ENCODE measurements around the gene LRRC45. TPM values are rescaled to one million over a fixed set of nuclear protein-coding genes. Genes with fewer than 3 reads are reported as not detected.

Gene LRRC45
- total RNA-seq, 1 donor from 2014 or later, result 8.2 TPM

GRCh38 chr17:82007228-82007494 lies 15.9 kb upstream of the LRRC45 start:
- Mint-ChIP-seq H3K4me1 (ENCODE audit: low read depth) (peaks cover 18% of the 10 kb centered on the region), H3K27ac (ENCODE audit: unreplicated experiment) (no peak overlapping the region), H3K4me3 (ENCODE audit: unreplicated experiment) (no peak overlapping the region)

DNA sequence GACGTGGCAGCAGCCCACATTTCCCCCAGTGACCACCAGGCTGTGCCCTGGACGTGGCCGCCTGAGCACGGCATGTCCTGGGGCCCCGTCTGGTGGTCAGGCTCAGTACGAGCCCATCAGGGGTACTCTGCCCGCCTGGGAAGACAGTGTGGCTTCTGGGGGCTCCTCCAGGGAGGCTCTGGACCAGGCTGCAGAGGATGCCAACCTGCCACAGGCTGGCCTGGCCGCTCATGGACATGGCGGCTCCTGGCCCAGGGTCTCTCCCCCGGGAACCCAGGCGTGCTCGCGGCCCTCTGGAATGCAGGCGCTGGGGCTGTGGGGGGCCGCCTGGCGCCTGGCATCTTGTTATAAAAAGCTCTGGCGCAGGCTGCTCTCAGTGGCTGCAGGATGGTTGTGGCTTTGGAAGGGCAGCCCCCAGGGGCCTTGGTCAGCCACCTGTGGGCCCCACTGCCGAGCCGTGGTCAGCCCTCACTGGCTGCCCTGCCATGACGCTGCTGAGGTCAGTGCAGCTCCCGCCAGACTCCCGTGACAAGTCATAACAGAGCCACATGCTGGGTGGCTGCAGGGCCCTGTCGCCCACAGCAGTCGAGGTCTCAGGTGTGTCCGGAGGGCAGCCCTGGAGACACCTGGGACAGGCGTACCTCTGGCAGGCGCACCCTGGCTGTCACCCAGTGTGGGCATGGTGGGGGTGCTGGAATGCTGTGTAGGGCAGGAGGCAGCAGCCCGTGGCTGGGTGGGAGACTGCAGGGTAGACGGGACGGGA lies 15.4 kb upstream of the LRRC45 start:
- Mint-ChIP-seq H3K9me3 (ENCODE audit: low read depth) (no peaks in the 10 kb centered on the region), H3K4me1 (ENCODE audit: low read depth) (peaks cover 18% of the 10 kb centered on the region), H3K27ac (ENCODE audit: unreplicated experiment) (no peak overlapping the region), H3K4me3 (ENCODE audit: unreplicated experiment) (no peak overlapping the region), H3K27me3 (ENCODE audit: low read depth) (no peaks in the 10 kb centered on the region), H3K36me3 (ENCODE audit: low read depth) (no peaks in the 10 kb centered on the region)
- DNase-seq (ENCODE audit: low spot score), result no peak
- peak; percentile 29 for TF ChIP-seq CTCF (IDR thresholded peaks at IDR 0.05)

More at GRCh38 chr17:82007228-82007494, 15.9 kb upstream of the LRRC45 start:
- TF ChIP-seq CTCF (IDR thresholded peaks at IDR 0.05), result no peak
- Mint-ChIP-seq H3K36me3 (ENCODE audit: low read depth) (no peaks in the 10 kb centered on the region), H3K9me3 (ENCODE audit: low read depth) (no peaks in the 10 kb centered on the region), H3K27me3 (ENCODE audit: low read depth) (no peaks in the 10 kb centered on the region)
- DNase-seq (ENCODE audit: low spot score), result no peak

DNA sequence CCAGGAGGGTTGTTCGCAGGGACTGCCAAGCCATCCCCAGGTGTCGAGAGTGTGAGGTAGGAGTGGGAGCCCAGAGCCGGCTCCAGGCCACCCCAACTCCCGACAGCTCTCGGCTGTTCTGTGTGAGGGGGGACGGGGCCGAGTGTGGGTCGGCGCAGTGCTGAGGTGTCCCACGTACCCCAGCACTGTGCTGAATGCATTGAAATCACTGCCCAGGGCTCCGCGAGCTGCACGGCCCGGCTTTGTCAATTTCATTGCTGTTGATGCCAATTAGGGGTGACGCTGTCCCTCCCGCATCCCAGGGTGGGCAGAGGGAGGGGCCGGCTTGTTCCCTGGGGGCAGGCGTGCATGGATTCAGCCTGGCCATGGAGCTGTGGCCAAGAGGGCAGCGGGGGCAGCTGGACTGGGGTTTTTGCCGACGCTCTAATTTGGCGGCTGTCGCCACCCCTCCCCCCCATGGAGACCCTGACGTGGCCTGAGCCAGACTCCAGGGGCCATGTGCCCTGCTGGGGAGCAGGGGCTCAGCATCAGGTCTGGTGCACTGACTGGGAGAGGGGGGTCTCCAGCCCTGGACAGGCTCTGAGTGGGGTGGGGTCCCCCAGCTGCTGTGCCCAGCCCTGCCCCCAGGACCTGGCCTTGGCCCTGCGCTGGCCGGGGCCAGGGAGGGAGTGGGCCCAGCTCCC lies 14.7 kb upstream of the LRRC45 start:
- no peaks in the 10 kb centered on the region for H3K27me3 Mint-ChIP-seq (ENCODE audit: low read depth)
- no peak overlapping the region for H3K27ac Mint-ChIP-seq (ENCODE audit: unreplicated experiment)
- H3K4me1 Mint-ChIP-seq (ENCODE audit: low read depth), result peaks cover 11% of the 10 kb centered on the region
- DNase-seq (ENCODE audit: low spot score), result no peak
- no peak overlapping the region for H3K4me3 Mint-ChIP-seq (ENCODE audit: unreplicated experiment)
- no peaks in the 10 kb centered on the region for H3K36me3 Mint-ChIP-seq (ENCODE audit: low read depth)
- no peak for TF ChIP-seq CTCF (IDR thresholded peaks at IDR 0.05)
- H3K9me3 Mint-ChIP-seq (ENCODE audit: low read depth), result no peaks in the 10 kb centered on the region

DNA sequence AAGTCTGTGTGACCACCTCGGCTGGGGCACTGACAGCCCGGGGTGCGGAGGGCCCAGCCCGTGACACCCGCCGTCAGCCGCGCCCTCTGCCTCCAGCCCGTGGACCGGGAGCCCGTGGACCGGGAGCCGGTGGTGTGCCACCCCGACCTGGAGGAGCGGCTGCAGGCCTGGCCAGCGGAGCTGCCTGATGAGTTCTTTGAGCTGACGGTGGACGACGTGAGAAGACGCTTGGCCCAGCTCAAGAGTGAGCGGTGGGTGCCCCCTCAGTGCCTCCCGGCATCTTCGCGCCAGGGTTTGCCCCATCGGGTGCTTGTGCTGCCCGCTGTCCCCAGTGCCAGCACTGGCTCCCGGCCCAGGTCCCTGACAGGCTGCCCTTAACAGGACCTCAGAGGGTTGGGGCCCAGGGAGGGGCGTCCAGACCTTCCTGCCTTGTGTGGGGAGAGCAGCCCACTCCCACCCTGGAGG lies 14.1 kb upstream of the LRRC45 start:
- no peak for DNase-seq (ENCODE audit: low spot score)

GRCh38 chr17:82009413-82009812 lies 13.7 kb upstream of the LRRC45 start:
- H3K9me3 Mint-ChIP-seq (ENCODE audit: low read depth), result no peaks in the 10 kb centered on the region
- no peaks in the 10 kb centered on the region for H3K36me3 Mint-ChIP-seq (ENCODE audit: low read depth)
- no peak overlapping the region for H3K27ac Mint-ChIP-seq (ENCODE audit: unreplicated experiment)

More for the DNA sequence above, 14.1 kb upstream of the LRRC45 start:
- Mint-ChIP-seq H3K4me1 (ENCODE audit: low read depth) (peaks cover 5% of the 10 kb centered on the region), H3K36me3 (ENCODE audit: low read depth) (no peaks in the 10 kb centered on the region), H3K27ac (ENCODE audit: unreplicated experiment) (no peak overlapping the region), H3K27me3 (ENCODE audit: low read depth) (no peaks in the 10 kb centered on the region), H3K4me3 (ENCODE audit: unreplicated experiment) (no peak overlapping the region), H3K9me3 (ENCODE audit: low read depth) (no peaks in the 10 kb centered on the region)
- TF ChIP-seq CTCF (IDR thresholded peaks at IDR 0.05), result no peak

More at GRCh38 chr17:82009413-82009812, 13.7 kb upstream of the LRRC45 start:
- no peaks in the 10 kb centered on the region for H3K27me3 Mint-ChIP-seq (ENCODE audit: low read depth)
- H3K4me3 Mint-ChIP-seq (ENCODE audit: unreplicated experiment), result no peak overlapping the region
- H3K4me1 Mint-ChIP-seq (ENCODE audit: low read depth), result peaks cover 4% of the 10 kb centered on the region
- no peak for DNase-seq (ENCODE audit: low spot score)
- TF ChIP-seq CTCF (IDR thresholded peaks at IDR 0.05), result no peak
